DND-41 (cell line): Measurements from ENCODE around the gene SMARCD3.

Experiments
- EZH2 ChIP-seq: IDR thresholded peaks from 3 replicates; pipeline ENCODE4 v1.6.1; 2012; ENCODE audit warnings: borderline replicate concordance, low read depth, mild to moderate bottlenecking, moderate library complexity, low read length, inconsistent platforms; ENCODE audit not compliant: severe bottlenecking
- TF ChIP-seq, protein P1 (sequence below): IDR thresholded peaks from 2 replicates; pipeline ENCODE4 v1.5.1; 2012; ENCODE audit warnings: borderline replicate concordance, low read length, moderate library complexity, mild to moderate bottlenecking; ENCODE audit not compliant: poor library complexity, severe bottlenecking; ENCODE audit errors: extremely low read depth

GRCh38 chr7:151275813-151276577 is 27.5 kb upstream of the SMARCD3 start:
- TF ChIP-seq, protein P1, sequence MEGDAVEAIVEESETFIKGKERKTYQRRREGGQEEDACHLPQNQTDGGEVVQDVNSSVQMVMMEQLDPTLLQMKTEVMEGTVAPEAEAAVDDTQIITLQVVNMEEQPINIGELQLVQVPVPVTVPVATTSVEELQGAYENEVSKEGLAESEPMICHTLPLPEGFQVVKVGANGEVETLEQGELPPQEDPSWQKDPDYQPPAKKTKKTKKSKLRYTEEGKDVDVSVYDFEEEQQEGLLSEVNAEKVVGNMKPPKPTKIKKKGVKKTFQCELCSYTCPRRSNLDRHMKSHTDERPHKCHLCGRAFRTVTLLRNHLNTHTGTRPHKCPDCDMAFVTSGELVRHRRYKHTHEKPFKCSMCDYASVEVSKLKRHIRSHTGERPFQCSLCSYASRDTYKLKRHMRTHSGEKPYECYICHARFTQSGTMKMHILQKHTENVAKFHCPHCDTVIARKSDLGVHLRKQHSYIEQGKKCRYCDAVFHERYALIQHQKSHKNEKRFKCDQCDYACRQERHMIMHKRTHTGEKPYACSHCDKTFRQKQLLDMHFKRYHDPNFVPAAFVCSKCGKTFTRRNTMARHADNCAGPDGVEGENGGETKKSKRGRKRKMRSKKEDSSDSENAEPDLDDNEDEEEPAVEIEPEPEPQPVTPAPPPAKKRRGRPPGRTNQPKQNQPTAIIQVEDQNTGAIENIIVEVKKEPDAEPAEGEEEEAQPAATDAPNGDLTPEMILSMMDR: no peak
- TF ChIP-seq EZH2: no peak
